Measurements from ENCODE around the gene PPP1R7. TPM values are rescaled to one million over a fixed set of nuclear protein-coding genes. Genes with fewer than 3 reads are reported as not detected.

The PPP1R7 gene
- total and polyA plus RNA-seq, 9 donors, result 21.9 to 120 (median 46.9) TPM

DNA sequence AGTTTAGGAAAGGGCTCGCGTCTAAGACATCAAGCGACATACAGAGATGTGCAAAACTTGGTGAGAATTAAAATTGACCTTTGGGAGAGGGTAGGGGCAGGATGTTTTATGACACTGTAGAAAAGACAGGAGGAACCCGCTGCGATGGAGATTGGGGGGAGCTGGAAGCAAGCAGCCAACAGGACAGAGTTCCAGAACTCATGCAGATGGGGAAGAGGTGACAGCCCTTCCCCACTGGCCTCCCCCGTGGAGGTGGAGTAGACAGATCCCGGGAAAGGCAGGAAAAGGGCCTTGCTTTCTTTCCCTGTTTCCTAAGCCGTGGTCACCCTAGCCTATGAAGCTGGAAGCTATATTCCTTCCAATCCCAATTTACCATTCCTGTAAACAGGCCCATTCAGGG lies 77.3 kb downstream of the PPP1R7 start:
- H3K36me3 ChIP-seq, result no peaks in the 10 kb centered on the region

DNA sequence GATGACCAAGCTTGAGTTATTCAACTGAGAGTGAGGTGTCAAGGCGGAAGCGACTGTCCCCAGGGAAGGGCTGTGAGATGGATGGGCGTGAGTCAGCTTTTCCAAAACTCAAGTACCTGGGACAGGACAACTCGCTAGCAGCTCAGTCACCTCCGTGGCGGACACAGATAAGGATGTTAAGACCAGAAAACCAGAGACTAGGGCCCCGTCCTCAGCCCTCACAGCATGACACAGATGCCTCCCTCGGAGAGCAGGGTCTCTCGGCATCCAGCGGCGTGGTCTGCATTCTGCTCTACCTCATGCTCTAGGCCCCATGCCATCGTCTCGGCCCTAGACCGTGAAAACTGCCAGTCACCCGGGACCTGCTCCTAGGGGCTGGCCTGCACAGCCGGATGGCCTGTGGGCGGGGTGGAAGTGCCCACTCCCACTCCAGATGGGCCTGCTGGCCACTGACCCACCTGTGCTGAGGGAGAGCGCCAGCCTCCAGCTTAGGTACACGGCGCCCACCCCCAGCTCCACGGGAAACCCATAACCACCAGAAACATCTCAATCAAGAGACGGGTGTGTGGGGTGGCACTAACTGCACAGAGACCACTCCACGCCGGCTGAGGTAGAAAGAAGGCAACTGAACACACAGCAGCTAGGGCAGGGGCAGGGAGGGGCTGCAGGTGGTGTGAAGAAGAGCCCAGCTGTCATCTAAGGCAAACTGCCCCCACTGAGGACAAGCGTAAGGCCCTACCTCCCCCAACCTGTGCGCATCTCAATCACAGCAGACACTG lies 78.0 kb downstream of the PPP1R7 start:
- 90 to 92% (median 91%) methylated on average over 26 of the region's 26 CpGs for WGBS, 3 donors
- intact Hi-C loops (cut with DNase I), result no loop called here
- H3K9me3 ChIP-seq, result no peaks in the 10 kb centered on the region
- peaks cover 10% of the 10 kb centered on the region for H3K4me1 ChIP-seq (ENCODE audit: insufficient read depth)
- H3K27me3 ChIP-seq, result no peaks in the 10 kb centered on the region
- DNase-seq, result peak in 2 of 5 donors; percentile 25 to 39
- TF ChIP-seq POLR2A (IDR thresholded peaks at IDR 0.05), result no peak
- TF ChIP-seq, protein P1, sequence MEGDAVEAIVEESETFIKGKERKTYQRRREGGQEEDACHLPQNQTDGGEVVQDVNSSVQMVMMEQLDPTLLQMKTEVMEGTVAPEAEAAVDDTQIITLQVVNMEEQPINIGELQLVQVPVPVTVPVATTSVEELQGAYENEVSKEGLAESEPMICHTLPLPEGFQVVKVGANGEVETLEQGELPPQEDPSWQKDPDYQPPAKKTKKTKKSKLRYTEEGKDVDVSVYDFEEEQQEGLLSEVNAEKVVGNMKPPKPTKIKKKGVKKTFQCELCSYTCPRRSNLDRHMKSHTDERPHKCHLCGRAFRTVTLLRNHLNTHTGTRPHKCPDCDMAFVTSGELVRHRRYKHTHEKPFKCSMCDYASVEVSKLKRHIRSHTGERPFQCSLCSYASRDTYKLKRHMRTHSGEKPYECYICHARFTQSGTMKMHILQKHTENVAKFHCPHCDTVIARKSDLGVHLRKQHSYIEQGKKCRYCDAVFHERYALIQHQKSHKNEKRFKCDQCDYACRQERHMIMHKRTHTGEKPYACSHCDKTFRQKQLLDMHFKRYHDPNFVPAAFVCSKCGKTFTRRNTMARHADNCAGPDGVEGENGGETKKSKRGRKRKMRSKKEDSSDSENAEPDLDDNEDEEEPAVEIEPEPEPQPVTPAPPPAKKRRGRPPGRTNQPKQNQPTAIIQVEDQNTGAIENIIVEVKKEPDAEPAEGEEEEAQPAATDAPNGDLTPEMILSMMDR (IDR thresholded peaks at IDR 0.05), result no peak
- no peak for TF ChIP-seq EP300 (IDR thresholded peaks at IDR 0.05)
- H3K27ac ChIP-seq, result peak overlapping the region in 1 of 2 donors; percentile 2
- no peak overlapping the region for H3K4me3 ChIP-seq
- H3K36me3 ChIP-seq, result no peaks in the 10 kb centered on the region

More for the DNA sequence above, 77.3 kb downstream of the PPP1R7 start:
- intact Hi-C loops (cut with DNase I), result no loop called here
- no peak for TF ChIP-seq POLR2A (IDR thresholded peaks at IDR 0.05)
- TF ChIP-seq, protein P1 (IDR thresholded peaks at IDR 0.05), result no peak
- no peak for TF ChIP-seq EP300 (IDR thresholded peaks at IDR 0.05)
- WGBS, 3 donors, result 35 to 48% (median 38%) methylated on average over 8 of the region's 8 CpGs
- H3K4me3 ChIP-seq, result no peak overlapping the region
- H3K27ac ChIP-seq, result no peak overlapping the region
- peak in 1 of 5 donors; percentile 17 for DNase-seq
- no peaks in the 10 kb centered on the region for H3K27me3 ChIP-seq
- H3K4me1 ChIP-seq (ENCODE audit: insufficient read depth), result peaks cover 10% of the 10 kb centered on the region
- no peaks in the 10 kb centered on the region for H3K9me3 ChIP-seq

DNA sequence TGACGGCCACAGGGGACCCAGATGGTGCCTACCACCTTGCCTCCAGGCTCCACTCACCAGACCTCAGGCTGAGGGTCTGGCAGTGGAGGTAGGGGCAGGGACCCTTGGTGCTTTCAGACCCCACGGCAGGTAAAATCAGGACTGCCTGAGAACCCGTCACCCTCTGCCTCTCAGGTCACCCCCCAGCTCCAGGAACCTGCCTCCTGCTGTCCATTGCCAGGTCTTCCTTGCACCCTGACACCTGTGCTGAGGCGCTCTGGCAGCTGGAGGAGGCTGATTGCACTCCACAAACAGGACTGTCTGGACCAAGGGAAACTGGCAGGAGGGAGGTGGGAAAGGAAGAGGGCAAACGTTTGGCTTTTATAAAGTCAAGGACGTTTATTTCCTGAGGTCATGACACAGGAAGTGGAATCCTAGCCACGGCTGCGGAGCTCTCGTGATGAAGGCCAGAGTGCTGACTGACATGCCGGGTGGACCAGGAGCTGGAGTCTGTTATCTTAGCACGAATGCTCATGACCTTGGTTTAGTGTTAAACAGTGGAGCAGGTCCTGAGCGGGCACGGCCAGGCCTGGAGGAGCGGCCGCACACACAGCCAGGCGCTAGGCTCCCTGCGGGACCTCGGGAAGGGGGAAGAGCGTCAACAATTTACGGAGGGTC lies 78.7 kb downstream of the PPP1R7 start:
- TF ChIP-seq EP300 (IDR thresholded peaks at IDR 0.05) (no peak), POLR2A (IDR thresholded peaks at IDR 0.05) (no peak)
- TF ChIP-seq, protein P1 (IDR thresholded peaks at IDR 0.05), result no peak
- intact Hi-C loops (cut with DNase I), result no loop called here
- WGBS, 3 donors, result 31 to 44% (median 36%) methylated on average over 20 of the region's 20 CpGs
- Histone ChIP-seq H3K27me3 (no peaks in the 10 kb centered on the region), H3K9me3 (no peaks in the 10 kb centered on the region), H3K4me3 (no peak overlapping the region), H3K27ac (peak overlapping the region in 1 of 2 donors; percentile 2), H3K4me1 (ENCODE audit: insufficient read depth) (peaks cover 8% of the 10 kb centered on the region), H3K36me3 (no peaks in the 10 kb centered on the region)
- DNase-seq, result peak in 3 of 5 donors; percentile 38 to 58 (median 42)

DNA sequence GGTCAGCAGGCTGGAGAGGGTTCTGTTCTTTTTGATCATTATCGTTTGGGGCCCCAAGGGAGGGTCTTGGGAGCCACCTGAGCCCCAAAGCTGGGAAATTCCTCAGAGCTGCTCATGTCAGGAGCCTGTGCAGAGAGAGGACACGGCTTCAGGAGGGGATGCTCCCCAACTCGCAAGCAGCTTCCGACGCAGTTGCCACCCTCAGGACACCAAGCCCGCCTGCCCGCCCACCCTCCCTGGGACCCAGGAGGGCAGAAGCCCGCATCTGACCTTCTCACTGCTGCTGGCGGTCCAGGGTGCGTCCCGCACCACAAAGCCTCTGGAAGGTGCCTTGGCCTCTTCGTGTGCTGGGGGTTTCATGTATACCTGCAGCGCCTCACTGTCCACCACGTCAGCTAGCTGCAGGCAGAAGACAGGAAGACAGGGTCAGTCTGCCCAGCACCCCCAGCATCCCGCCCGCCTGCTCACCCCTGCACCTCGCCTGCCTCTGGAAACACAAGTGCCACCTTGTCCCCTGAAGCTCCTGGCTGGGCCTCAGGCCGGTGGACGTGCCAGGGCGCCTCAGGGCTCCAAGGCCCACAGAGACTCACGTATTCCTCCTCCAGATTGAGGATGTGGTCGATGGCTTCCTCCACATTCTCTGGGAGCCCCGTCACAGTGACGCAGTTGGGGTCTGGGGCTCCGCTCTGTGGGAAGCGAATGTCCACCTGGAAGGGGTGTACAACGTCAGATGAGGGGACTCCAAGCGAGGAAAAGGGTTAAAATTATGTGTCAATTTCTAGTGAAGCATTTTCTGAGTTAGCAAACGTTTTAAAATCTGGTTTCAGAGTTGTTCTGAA lies 79.5 kb downstream of the PPP1R7 start:
- DNase-seq, result peak in 2 of 5 donors; percentile 22 to 39
- H3K36me3 ChIP-seq, result no peaks in the 10 kb centered on the region
- TF ChIP-seq, protein P1 (IDR thresholded peaks at IDR 0.05), result no peak
- no peak for TF ChIP-seq POLR2A (IDR thresholded peaks at IDR 0.05)
- intact Hi-C loops (cut with DNase I), result no loop called here
- no peak overlapping the region for H3K4me3 ChIP-seq
- H3K27ac ChIP-seq, result peak overlapping the region in 1 of 2 donors; percentile 2
- H3K4me1 ChIP-seq (ENCODE audit: insufficient read depth), result peaks cover 7% of the 10 kb centered on the region
- no peaks in the 10 kb centered on the region for H3K9me3 ChIP-seq
- WGBS, 3 donors, result 83 to 86% (median 83%) methylated on average over 27 to 29 of the region's 29 CpGs
- H3K27me3 ChIP-seq, result no peaks in the 10 kb centered on the region
